NOMO-1 (cell line): ENCODE data around the gene UNC5C.
"Not testable (repeated sequence)": the region's sequence is repeated elsewhere in the genome, so short reads cannot be mapped to it uniquely, and the experiment has no call there.

Experiments
- DNase-seq, 2 experiments: peaks; one replicate each; lab custom pipeline; 2025; ENCODE audit not compliant: unreplicated experiment in 2 of 2; lab: John Stamatoyannopoulos, UW

The UNC5C gene

DNA sequence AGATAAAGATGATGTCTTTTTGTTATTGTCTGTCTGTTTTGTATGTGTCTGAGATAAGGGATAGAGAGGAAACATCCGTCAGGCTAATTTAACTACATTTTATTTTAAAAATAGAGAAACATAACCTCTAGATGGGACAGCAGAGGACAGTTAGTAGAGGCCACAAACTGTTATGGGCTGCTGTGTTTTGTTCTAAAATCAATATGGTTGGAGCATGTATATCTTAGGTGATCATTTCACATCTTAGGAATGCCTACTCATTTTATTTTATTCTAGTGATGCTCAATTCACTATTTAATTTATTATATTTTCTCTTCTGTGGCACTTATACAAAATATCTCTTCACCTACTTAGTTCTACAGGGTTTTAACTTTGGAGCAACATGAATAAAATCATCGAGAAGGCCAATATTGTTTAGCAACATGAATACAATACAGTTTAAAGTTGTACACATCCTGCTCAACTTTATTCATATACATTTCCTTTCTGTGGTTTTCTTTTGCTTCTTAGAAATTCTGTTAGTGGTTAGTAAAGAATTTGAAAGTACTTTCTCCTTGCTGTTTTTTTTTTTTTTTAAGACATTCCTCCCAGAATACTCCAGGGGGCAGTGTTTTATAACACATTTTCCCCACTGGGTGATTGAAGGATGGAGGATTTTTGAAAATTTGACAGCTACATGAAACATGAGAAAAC lies 392.9 kb downstream of the UNC5C start:
- peak in 1 of 2 experiments; percentile 18 for DNase-seq

DNA sequence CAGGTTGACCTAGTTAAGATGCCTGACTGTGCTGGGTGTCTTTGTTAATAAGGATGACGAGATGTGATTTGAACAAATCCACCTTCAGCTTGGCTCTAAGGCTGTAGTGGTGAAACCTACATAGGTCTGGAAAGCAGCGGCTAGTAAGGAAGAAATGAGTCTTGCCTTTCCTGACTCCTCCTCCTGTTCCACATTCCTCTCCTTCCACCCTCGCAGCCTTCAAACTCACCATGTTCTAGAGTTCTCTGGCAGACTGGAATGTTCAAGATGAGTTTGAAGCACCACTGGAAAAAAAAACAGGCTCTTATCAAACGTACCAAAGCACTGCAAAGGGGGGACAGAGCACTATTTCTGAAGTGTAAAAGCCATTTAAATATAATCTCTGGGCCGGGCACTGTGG lies 395.6 kb downstream of the UNC5C start:
- no peak for DNase-seq

DNA sequence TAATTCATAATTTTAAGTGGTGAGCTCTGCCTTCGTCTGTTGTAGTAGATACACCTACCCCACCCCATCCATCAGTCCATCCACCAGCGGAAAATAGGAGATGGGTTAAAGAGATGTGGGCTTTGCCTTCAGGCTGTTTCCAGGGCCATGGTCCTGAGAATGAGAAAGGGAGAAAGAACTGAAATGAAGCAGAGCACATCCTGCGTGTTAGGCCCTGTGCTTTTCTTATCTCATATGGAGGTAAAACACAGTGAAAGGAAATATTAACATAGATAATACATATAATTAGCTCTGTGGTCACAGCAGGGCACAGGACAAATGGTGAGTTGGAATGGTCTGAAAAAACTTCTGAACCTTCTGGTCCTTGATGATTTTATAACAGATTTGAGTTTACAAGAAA lies 397.5 kb downstream of the UNC5C start:
- no peak for DNase-seq

DNA sequence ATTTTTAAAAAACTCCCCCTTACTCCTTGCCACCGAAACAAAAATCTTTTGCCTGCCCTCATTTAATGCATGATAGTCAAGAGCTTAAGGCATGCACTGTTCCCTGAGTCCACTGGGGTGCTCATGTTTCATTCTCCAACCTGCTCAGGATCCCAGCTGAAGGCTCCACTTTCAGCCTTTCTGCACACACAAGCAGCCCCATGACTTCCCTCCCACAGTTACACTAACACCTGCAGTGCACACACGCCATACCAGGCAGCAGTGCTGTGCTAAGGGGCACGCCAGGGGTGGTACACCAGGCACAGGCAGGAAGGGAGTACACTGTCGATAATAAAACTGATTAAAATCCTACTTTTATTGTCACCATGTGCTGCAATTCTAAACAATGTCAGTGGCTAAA lies 405.8 kb downstream of the UNC5C start:
- no peak for DNase-seq

GRCh38 chr4:95141361-95141760 lies 407.4 kb downstream of the UNC5C start:
- no peak for DNase-seq

- not testable (repeated sequence) for DNase-seq
Measured at GRCh38 chr4:95139424-95139823, 409.3 kb downstream of the UNC5C start.

DNA sequence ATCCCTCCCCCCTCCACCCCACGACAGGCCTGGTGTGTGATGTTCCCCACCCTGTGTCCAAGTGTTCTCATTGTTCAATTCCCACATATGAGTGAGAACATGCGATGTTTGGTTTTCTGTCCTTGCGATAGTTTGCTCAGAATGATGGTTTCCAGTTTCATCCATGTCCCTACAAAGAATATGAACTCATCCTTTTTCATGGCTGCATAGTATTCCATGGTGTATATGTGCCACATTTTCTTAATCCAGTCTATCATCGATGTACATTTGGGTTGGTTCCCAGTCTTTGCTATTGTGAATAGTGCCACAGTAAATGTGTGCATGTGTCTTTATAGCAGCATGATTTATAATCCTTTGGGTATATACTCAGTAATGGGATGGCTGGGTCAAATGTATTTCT lies 414.8 kb downstream of the UNC5C start:
- not testable (repeated sequence) for DNase-seq

GRCh38 chr4:95129821-95130311 lies 418.9 kb downstream of the UNC5C start:
- peak in 1 of 2 experiments; percentile 6 for DNase-seq

DNA sequence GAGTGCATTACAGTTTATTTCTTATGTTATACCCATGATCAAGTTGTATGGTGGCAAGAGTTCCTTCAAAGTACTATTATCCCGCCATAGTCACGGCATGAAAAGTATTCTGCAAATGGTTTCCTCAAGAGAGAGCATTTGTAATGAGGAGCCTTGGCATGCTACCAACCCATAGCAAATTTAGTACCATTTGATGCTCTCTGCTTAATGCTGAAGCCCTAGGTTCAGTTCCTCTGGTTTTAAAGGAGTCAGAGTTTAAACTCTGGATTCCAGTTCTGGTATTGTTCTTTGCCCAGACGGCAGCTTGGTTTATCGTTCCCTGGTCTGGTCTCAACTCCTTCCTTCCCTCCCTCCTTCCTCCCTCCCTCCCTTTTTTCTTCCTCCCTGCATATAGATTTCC lies 419.7 kb downstream of the UNC5C start:
- no peak for DNase-seq

- DNase-seq = no peak
Measured at GRCh38 chr4:95124906-95125504, 423.8 kb downstream of the UNC5C start.

DNA sequence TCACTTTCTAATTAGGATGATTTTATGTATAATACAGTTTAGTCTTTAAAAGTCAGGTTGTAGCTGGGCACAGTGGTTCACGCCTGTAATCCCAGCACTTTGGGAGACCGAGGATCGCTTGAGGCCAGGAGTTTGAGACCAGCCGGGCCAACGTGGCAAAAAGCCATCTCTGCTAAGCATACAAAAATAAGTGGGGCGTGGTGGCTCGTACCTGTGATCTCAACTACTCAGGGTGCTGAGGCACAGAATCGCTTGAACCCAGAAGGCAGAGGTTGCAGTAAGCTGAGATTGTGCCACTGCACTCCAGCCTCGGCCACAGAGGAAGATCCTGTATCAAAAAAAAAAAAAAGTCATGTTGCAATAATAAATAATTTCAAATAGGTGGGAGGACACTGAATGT lies 426.8 kb downstream of the UNC5C start:
- no peak for DNase-seq

GRCh38 chr4:95120456-95120855 lies 428.3 kb downstream of the UNC5C start:
- DNase-seq = no peak

GRCh38 chr4:95118497-95118896 lies 430.3 kb downstream of the UNC5C start:
- DNase-seq = no peak

DNA sequence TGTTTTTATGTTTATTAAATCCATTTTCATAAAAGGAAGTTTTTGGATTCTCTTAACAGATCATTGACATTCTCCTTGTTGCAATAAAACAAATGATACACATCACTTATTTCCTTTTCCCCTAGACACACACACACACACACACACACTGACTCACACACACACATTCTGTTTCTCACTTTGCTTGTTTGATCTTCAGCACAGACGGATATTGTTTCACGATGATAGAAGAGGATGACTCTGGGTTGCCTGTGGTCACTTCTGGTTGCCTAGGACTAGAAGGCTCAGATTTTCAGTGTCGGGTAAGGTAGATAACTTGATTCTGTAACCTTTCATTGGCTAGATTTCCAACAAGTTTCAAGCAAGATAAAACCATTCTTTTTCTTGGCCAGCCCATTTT lies 434.3 kb downstream of the UNC5C start:
- no peak for DNase-seq
